Activated CD4-positive, alpha-beta T cell treated with anti-CD3 and anti-CD28 coated beads, Interleukin-2, amount 10 ng/mL, durations not matched to agents 7 days and 5 days (primary cell): ENCODE measurements around the gene TTC6. TPM values are rescaled to one million over a fixed set of nuclear protein-coding genes. Genes with fewer than 3 reads are reported as not detected.

Experiments used
- CTCF ChIA-PET: fragments of 350-600 bp; sonication (Branson Sonifier 250); formaldehyde crosslinking; loops from one replicate; lab custom pipeline; 2021; ENCODE audit warnings: antibody characterized with exemption; lab: Charles Lee
- POLR2A ChIA-PET: fragments of 350-600 bp; sonication (Branson Sonifier 250); formaldehyde crosslinking; loops from one replicate; lab custom pipeline; 2021; ENCODE audit warnings: antibody characterized with exemption; lab: Charles Lee
- DNase-seq: peaks from one replicate; pipeline ENCODE4 v3.0.0-alpha.2; 2020
- H3K27ac Mint-ChIP-seq: one replicate; pipeline ENCODE4 v1.8.0; 2021; ENCODE audit warnings: mild to moderate bottlenecking, moderate library complexity, mixed read lengths
- H3K27me3 Mint-ChIP-seq: one replicate; pipeline ENCODE4 v1.8.0; 2021; ENCODE audit warnings: mixed read lengths
- H3K36me3 Mint-ChIP-seq: one replicate; pipeline ENCODE4 v1.8.0; 2021; ENCODE audit warnings: low read depth, mixed read lengths
- H3K4me1 Mint-ChIP-seq: one replicate; pipeline ENCODE4 v1.8.0; 2021; ENCODE audit warnings: mixed read lengths
- H3K4me3 Mint-ChIP-seq: one replicate; pipeline ENCODE4 v1.8.0; 2021; ENCODE audit warnings: mild to moderate bottlenecking, moderate library complexity, mixed read lengths
- H3K9me3 Mint-ChIP-seq: one replicate; pipeline ENCODE4 v1.8.0; 2021; ENCODE audit warnings: mixed read lengths
- total RNA-seq, 2 experiments: library from RNA; stranded (reverse); gene quantifications; one replicate each; pipeline ENCODE4 v1.2.3, GENCODE V29; 2021

The TTC6 gene
- total RNA-seq, 2 experiments from 2014 or later, result not detected

GRCh38 chr14:37641117-37641516 lies 45.7 kb downstream of the TTC6 start:
- ChIA-PET CTCF (no interaction called here), POLR2A (no interaction called here)
- DNase-seq, result no peak
- no peak overlapping the region for H3K4me3 Mint-ChIP-seq
- no peaks in the 10 kb centered on the region for H3K36me3 Mint-ChIP-seq
- no peaks in the 10 kb centered on the region for H3K9me3 Mint-ChIP-seq
- no peak overlapping the region for H3K27ac Mint-ChIP-seq
- no peaks in the 10 kb centered on the region for H3K27me3 Mint-ChIP-seq
- H3K4me1 Mint-ChIP-seq, result no peaks in the 10 kb centered on the region

GRCh38 chr14:37642125-37642524 lies 46.7 kb downstream of the TTC6 start:
- no peaks in the 10 kb centered on the region for H3K27me3 Mint-ChIP-seq
- ChIA-PET POLR2A (no interaction called here), CTCF (no interaction called here)
- no peak overlapping the region for H3K27ac Mint-ChIP-seq
- no peaks in the 10 kb centered on the region for H3K4me1 Mint-ChIP-seq
- no peak overlapping the region for H3K4me3 Mint-ChIP-seq
- DNase-seq, result no peak
- no peaks in the 10 kb centered on the region for H3K9me3 Mint-ChIP-seq
- no peaks in the 10 kb centered on the region for H3K36me3 Mint-ChIP-seq

- H3K27ac Mint-ChIP-seq, result no peak overlapping the region
- no peaks in the 10 kb centered on the region for H3K27me3 Mint-ChIP-seq
- no peak overlapping the region for H3K4me3 Mint-ChIP-seq
- DNase-seq, result no peak
- ChIA-PET POLR2A (no interaction called here), CTCF (no interaction called here)
- H3K9me3 Mint-ChIP-seq, result no peaks in the 10 kb centered on the region
- no peaks in the 10 kb centered on the region for H3K4me1 Mint-ChIP-seq
- H3K36me3 Mint-ChIP-seq, result no peaks in the 10 kb centered on the region
Observed at GRCh38 chr14:37643701-37644100, 48.3 kb downstream of the TTC6 start.

Other genes starting within 250 kb of the TTC6 start
- not detected for gene FOXA1, start 380 bp upstream of the TTC6 start, total RNA-seq